ENCODE data around the gene GLRX. TPM values are rescaled to one million over a fixed set of nuclear protein-coding genes. Genes with fewer than 3 reads are reported as not detected.

GLRX gene
- total RNA-seq, 1 donor, result 31.6 TPM

DNA sequence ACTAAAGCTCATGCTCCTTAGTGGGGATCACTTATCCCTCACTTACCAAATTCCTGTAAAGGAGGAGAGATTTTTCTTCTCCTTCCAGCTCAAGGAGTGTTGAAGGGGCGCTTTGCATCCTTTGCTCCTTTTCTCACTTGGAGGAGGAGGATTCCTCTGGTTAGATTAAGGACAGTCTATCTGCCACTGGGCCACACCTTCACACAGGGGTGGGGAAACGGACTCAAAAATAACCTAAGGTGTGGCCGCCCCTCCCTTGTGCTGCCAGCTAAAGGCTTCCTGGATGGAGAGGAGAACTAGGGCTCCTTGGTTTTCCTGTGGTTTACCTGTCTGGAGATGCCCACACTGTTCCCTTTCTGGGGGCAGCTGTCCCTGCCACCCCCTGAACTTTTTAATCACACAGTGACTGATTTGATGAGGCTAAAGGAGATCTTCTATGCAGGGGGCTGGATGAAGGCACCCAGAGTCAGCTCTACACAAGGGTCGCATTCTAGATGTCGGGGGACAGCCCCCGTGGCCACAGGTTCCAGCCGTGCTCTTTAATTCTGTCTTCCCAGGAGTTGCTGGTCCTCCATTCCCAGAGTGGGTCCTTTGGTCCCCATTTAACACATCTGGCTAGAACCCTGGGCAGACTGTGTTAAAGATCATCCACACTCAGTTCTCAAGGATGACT is 14.4 kb downstream of the GLRX start:
- TF ChIP-seq, protein P1, sequence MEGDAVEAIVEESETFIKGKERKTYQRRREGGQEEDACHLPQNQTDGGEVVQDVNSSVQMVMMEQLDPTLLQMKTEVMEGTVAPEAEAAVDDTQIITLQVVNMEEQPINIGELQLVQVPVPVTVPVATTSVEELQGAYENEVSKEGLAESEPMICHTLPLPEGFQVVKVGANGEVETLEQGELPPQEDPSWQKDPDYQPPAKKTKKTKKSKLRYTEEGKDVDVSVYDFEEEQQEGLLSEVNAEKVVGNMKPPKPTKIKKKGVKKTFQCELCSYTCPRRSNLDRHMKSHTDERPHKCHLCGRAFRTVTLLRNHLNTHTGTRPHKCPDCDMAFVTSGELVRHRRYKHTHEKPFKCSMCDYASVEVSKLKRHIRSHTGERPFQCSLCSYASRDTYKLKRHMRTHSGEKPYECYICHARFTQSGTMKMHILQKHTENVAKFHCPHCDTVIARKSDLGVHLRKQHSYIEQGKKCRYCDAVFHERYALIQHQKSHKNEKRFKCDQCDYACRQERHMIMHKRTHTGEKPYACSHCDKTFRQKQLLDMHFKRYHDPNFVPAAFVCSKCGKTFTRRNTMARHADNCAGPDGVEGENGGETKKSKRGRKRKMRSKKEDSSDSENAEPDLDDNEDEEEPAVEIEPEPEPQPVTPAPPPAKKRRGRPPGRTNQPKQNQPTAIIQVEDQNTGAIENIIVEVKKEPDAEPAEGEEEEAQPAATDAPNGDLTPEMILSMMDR (IDR thresholded peaks at IDR 0.05; ENCODE audit: insufficient read depth, low read length), result no peak
- no peak for DNase-seq (ENCODE audit: low read depth)
- no peak overlapping the region for H3K4me3 ChIP-seq (ENCODE audit: low read depth, low read length)

DNA sequence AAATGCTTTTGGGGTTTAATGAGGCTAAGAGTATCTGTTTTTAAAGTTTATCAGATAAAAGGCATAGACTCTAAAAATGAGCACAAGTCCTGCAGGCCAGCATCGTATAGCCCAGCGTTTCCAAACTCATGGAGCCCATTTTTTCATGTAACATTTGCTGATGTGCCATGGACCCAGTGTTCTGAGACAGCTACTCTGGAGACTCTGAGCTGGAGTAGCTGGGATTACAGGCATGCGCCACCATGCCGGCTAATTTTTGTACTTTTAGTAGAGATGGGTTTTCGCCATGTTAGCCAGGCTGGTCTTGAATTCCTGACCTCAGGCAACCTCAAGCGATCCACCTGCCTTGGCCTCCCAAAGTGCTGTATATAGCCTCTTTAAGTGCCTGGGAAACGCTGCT is 15.8 kb downstream of the GLRX start:
- DNase-seq (ENCODE audit: low read depth), result no peak
- TF ChIP-seq, protein P1 (IDR thresholded peaks at IDR 0.05; ENCODE audit: insufficient read depth, low read length), result no peak
- H3K4me3 ChIP-seq (ENCODE audit: low read depth, low read length), result no peak overlapping the region

DNA sequence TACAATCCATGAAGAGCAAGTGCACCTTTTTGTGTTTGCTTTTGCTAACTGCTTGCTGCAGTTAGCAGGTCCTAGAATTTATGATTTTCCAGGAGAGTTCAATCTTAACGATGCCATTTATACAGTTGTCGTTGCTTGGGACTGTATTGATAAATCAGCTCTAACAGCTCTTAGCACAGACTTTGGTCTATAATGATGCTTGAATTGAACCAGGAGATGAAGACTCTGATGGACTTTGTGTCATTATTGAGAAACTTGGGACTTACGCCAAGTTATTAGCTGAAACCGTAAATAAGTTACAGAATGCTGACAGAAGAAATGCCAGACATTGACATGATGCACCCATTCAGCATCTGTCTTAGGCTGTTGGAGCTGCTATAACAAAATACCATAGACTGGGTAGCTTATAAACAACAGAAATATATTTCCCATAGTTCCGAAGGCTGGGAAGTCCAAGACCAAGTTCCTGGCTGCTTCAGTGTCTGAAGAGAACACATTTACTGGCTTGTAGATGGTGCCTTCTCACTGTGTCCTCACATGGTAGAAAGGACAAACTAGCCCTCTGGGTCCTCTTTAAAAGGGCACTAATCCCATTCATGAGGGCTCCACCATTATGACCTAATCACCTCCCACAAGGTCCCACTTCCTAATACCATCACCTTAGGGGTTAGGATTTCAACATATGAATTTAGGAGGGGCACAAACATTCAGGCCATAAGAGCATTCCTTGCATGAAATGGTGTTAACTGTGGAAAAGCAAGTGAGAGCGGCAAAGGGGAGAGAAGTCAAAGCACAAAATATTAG is 17.6 kb downstream of the GLRX start:
- no peak for DNase-seq (ENCODE audit: low read depth)
- TF ChIP-seq, protein P1 (IDR thresholded peaks at IDR 0.05; ENCODE audit: insufficient read depth, low read length), result no peak
- H3K4me3 ChIP-seq (ENCODE audit: low read depth, low read length), result no peak overlapping the region

DNA sequence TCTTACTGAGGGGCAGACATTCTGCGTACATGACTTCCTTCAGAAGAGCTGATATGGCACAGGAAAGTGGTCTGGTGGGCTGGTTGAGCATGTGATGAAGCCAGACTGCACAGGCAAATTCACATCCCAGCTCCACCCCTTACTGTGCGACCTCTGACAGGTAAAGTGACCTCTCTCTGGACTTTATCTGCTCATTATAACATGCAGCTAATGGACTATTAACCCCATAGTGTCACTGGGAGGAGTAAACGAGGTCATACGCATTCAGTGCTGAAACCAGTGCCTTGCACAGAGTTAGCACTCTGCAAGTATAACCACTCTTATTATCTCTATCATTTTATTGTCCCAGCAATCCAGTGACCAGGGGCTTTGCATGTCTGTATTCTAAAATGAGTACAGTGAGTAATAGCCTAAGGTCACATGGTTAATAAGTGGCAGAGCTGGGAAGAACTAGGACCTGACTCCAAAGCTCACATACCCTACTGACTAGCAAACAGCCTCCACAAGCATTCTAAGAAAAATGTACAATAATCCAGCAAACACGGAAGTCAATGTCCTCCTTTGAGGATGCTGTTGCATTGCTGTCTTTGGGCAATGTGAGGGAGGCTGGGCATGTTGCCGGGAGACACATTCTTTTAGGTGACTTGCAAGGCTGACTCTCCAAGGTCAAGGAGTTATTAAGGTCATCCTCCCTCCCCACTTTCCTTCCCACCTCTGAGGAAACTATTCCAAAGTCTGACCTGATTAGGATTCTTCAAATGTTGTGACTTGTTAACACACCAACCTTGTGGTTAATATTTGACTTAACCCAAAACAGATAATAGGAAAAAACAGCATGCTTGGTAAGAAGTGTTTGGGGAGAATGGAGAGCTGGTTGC is 19.0 kb downstream of the GLRX start:
- TF ChIP-seq, protein P1 (IDR thresholded peaks at IDR 0.05; ENCODE audit: insufficient read depth, low read length), result no peak
- no peak for DNase-seq (ENCODE audit: low read depth)
- H3K4me3 ChIP-seq (ENCODE audit: low read depth, low read length), result no peak overlapping the region

DNA sequence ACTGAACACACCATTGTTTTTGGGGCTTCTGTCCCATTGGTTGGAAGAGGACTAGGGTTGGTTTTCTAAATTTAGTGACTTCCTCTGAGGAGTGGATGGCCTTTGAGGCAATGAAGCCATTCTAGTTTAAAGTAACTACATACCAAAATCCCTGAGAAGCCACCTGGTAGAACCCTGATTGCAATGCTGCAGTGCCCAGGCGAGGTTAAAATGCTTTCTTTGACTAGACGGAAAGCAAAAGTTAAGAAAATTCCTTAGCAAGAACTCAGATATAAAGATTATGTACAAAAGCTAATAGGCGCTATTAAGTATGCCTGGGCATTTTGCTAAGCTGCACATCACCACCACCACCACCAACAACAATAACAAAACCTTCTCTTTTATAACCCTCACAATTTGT is 20.6 kb downstream of the GLRX start:
- peak; percentile 27 for DNase-seq (ENCODE audit: low read depth)
- no peak overlapping the region for H3K4me3 ChIP-seq (ENCODE audit: low read depth, low read length)
- TF ChIP-seq, protein P1 (IDR thresholded peaks at IDR 0.05; ENCODE audit: insufficient read depth, low read length), result no peak

DNA sequence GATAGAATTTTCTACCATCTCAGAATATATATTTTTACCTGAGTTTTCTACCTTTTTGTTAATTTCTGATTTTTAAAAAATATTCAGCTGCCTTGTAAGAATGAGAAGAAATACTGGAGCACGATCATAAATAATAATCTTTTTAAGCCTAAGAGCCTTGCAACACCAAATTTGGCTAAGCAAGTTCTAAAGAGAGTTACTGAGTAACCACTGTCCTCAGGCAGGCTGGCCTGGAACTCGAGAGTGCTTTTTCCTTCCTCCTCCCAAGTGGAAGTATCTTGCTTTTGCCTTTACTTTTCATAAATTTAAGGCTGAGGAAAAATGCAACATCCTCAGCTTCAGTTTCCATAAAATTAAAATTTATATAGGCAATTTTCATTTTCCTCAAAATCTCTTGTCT is 21.0 kb downstream of the GLRX start:
- TF ChIP-seq, protein P1 (IDR thresholded peaks at IDR 0.05; ENCODE audit: insufficient read depth, low read length), result no peak
- no peak overlapping the region for H3K4me3 ChIP-seq (ENCODE audit: low read depth, low read length)
- peak; percentile 45 for DNase-seq (ENCODE audit: low read depth)

All from fibroblast of the aortic adventitia (primary cell).